KOPT-K1 (cell line): Measurements from ENCODE around the gene IL1RAP.

ENCODE experiments used
- H3K27ac ChIP-seq: fragments of 200-600 bp; sonication (generic); 2 replicates; pipeline ENCODE4 v1.5.1; 2016; ENCODE audit warnings: antibody characterized with exemption, mild to moderate bottlenecking, low read depth, low read length; ENCODE audit not compliant: poor library complexity, severe bottlenecking
- H3K36me3 ChIP-seq: fragments of 200-600 bp; sonication (generic); 2 replicates; pipeline ENCODE4 v1.5.1; 2017; ENCODE audit warnings: antibody characterized with exemption, mild to moderate bottlenecking, low read length, moderate library complexity; ENCODE audit not compliant: insufficient read depth
- H3K9me3 ChIP-seq: fragments of 200-600 bp; sonication (generic); 2 replicates; pipeline ENCODE4 v1.5.1; 2017; ENCODE audit warnings: antibody characterized with exemption, low read length, mild to moderate bottlenecking; ENCODE audit not compliant: insufficient read depth, poor library complexity, severe bottlenecking

IL1RAP gene

DNA sequence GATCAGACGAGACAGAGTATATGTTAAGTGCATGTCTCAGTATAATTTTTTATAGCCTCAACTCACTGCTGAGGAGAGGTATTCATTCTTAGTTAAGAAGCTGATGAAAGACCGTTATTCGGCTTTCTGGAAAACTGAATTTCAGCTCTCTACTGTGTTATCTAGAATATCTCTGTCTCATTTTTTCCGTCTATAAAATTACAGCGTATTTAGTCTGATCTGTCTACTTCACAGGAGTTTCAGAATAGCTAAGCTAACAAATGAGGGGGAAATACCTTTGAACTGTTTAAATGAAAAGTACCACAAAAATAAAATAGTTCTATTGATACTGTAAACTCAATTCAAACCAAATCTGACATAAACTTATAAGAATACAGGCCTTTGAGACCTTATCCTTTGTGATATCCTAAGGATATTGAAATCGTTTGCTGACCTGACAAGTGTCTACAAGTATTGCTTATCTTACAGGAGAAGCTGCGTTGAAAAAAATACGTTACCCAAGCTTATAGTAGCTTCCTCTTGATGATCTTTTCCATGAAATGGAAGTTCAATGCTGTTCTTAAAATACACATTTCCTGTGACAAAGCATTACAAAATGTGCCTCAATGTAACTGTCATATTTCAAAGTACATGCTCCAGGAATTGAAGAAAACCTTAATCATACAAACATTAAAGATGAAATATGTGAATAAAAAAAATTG is 104.6 kb downstream of the IL1RAP start:
- no peaks in the 10 kb centered on the region for H3K9me3 ChIP-seq
- no peaks in the 10 kb centered on the region for H3K36me3 ChIP-seq
- no peak overlapping the region for H3K27ac ChIP-seq

DNA sequence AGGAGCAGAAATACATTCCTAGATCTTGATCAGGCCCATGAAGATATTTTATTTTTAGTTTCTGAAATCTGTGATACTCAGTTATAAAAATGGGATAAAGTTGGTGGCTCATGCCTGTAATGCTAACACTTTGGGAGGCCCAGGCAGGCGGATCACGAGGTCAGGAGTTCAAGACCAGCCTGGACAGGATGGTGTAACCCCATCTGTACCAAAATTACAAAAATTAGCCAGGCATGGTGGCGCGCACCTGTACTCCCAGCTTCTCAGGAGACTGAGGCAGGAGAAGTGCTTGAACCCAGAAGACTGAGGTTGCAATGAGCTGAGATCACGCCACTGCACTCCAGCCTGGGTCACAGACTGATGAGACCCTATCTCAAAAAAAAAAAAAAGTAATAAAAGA is 105.5 kb downstream of the IL1RAP start:
- H3K9me3 ChIP-seq = no peaks in the 10 kb centered on the region
- no peak overlapping the region for H3K27ac ChIP-seq
- no peaks in the 10 kb centered on the region for H3K36me3 ChIP-seq

DNA sequence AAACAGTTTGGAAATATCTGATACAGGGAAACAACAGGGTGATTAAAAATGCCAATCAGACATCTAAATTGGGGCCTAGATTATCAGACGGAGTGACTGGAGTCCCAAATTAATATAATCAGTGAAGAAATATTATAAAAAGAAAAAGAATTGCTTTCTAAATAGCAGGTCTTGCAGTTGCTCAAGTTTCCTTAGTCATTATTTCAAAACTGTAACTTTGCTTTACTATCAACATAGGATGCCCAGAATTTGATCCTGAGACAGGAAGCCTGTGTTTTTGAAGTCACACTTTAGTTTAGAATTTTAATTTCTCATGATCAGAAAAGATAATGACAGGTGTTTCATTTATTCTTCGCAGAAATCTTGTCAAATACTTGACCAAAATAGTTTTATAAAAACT is 105.9 kb downstream of the IL1RAP start:
- Histone ChIP-seq H3K36me3 (no peaks in the 10 kb centered on the region), H3K27ac (no peak overlapping the region), H3K9me3 (no peaks in the 10 kb centered on the region)

DNA sequence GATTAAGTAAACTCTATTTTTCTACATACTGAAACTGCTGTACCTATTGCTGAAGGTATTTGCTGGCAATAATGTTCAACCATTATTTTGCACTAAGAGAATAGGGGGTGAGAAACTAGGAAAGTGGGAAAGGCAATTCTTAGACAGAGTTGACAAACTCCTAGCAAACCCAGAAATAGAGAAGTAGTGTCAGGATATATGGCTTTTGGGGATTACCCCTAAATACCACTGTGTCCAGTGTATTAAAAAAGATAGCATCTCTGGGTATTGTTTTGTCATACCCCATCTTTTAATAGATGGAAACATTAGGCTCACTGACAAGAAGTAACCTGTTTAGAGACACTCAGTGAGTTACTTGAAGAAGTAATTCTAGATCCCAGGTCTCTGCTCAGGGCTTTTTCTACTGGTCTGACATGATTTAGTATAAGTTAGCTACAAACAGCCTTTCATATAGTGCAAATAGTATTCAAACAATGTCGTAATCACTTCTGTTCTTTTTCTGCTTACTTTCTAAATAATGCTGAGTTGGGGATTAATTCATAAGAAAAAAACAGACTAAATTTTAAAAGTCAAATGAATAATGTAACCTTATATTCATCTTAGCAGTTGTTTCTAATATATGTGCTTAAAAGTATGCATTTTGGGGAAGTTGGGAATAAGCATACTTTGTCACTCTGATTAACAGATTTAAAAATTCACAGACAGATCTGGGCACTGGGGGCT is 107.2 kb downstream of the IL1RAP start:
- H3K27ac ChIP-seq = no peak overlapping the region

DNA sequence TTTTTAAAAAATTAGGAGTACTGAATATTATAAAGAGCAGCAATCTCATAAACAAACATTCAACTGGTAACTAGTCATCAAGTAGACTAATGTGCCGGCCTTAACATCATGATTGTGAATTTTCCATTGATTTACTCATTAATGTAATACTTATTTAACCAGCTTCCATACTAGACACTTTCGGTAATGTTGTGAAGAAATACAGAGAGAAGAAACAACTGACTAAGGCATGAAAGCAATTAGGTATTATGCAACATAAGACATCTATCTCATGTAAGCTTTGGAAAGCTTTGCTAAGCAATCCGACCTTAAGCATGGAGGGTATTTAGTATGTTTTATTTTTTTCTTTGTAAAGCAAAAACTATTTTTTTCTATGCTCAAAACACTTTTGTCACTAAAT is 108.0 kb downstream of the IL1RAP start:
- Histone ChIP-seq H3K9me3 (no peaks in the 10 kb centered on the region), H3K36me3 (no peaks in the 10 kb centered on the region), H3K27ac (no peak overlapping the region)

More for the DNA sequence above, 107.2 kb downstream of the IL1RAP start:
- no peaks in the 10 kb centered on the region for H3K9me3 ChIP-seq
- H3K36me3 ChIP-seq = no peaks in the 10 kb centered on the region

DNA sequence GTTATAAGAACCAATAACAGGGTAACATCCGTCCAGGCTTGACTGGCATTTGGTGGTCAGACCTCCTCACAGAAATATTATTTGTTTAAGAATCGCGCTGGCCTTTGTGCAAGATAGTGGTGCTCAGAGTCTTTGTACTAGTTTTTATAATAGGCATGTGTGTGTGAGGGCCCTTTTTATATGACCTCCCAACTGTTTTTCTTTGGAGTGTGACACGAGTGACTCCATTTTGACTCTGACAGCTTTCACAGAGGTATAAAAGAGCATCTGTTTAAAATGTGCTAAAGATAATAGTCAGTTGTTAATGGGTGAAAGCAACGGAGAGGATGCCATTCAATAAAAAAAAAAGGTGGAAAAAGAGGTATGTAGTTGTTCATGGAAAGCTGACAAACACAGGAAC is 110.4 kb downstream of the IL1RAP start:
- no peaks in the 10 kb centered on the region for H3K36me3 ChIP-seq
- no peaks in the 10 kb centered on the region for H3K9me3 ChIP-seq

DNA sequence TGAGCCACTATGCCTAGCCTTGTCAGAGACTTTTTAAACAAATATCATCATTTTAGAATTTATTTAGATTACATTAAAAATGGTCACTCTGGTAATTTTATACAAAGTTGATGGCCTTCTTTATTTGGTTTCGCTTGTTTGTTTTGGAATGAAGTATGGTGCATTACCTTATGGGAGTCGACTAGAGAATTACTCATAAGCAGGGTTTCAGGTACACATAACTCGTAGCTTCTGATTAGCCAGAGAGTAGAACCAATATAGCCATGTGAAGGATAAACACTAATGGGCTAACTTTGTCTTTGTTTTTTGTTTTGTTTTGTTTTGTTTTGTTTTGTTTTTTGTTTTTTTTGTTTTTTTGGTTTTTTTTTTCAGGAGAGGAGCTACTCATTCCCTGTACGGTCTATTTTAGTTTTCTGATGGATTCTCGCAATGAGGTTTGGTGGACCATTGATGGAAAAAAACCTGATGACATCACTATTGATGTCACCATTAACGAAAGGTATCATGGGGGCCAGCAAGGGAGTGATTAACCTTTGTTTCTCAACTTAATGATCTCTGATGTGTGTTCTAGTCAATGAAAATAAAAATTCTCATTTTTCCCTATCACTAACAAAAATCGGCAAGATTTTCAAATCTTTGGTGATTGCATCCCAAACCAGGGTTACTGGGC is 113.2 kb downstream of the IL1RAP start:
- Histone ChIP-seq H3K27ac (no peak overlapping the region), H3K36me3 (no peaks in the 10 kb centered on the region), H3K9me3 (no peaks in the 10 kb centered on the region)

More for the DNA sequence above, 110.4 kb downstream of the IL1RAP start:
- no peak overlapping the region for H3K27ac ChIP-seq

DNA sequence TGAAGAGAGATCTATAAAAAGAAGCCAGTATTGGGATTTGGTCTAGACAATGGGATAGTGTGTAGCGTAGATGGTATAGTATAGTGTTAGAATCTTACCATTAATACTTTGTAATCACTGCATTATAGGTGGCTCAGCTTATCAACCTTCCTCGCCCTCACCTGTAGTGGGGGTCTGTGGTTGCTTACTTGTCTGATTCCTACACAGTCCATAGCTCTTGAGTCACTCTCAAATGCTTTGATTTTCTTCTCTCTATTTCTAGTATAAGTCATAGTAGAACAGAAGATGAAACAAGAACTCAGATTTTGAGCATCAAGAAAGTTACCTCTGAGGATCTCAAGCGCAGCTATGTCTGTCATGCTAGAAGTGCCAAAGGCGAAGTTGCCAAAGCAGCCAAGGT is 115.2 kb downstream of the IL1RAP start:
- no peaks in the 10 kb centered on the region for H3K36me3 ChIP-seq
- H3K9me3 ChIP-seq = no peaks in the 10 kb centered on the region
- no peak overlapping the region for H3K27ac ChIP-seq

DNA sequence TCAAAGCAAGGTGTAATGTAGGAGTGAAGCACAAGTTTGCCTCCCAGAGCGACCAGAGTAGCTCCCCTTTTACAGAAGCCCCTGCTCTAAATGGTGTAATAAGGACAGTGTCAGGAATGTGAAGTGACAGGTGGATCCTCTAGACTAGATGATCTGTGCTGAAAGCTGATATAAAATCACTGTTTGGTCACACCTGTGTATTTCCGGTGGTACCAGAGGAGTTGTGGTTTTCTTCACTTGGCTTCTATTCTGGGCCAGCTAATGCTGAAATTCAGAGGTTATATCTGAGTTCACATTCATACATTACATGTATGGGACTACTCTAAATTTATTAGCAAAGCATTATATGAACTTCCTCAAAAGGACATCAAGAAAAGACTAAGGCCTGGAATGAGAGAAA is 117.4 kb downstream of the IL1RAP start:
- no peak overlapping the region for H3K27ac ChIP-seq
- H3K9me3 ChIP-seq = no peaks in the 10 kb centered on the region
- H3K36me3 ChIP-seq = no peaks in the 10 kb centered on the region

DNA sequence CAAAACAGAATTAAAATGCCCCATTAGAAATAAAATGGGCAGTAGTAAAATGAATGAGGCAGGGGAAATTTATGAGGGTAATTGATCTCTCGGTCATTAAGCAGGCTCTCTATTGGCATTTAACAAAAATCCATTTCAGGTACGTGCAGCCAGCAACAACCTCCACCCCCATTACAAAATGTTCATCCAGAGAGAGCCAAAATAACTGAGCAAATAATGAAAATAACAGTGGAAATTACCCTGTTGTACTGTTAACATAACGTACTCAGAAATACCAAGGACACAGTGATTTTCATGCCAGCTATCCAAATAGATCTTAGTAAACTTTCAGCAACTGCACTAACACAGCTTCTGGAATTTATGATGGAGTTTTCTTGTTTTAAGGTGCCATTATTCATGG is 127.7 kb downstream of the IL1RAP start:
- no peaks in the 10 kb centered on the region for H3K36me3 ChIP-seq
- no peaks in the 10 kb centered on the region for H3K9me3 ChIP-seq
- no peak overlapping the region for H3K27ac ChIP-seq

DNA sequence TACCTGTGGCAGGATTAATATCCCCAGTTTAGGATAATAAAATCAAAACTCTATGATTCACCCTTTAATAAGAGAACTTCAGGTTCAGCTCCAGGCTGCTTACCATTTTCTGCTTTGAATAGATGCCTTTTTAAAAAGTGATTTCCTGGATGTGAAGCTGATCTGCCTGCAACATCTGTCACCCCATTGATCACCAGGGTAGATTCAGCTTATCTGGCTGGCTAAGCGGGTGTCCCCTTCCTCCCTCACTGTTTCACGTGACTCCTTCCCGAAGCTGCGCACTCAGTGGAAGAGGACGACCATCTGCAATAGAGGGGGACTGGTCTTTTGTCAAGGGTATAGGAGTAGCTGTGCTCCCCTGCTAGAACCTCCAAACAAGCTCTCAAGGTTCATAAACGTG is 128.1 kb downstream of the IL1RAP start:
- H3K9me3 ChIP-seq = no peaks in the 10 kb centered on the region
- no peaks in the 10 kb centered on the region for H3K36me3 ChIP-seq
- no peak overlapping the region for H3K27ac ChIP-seq

DNA sequence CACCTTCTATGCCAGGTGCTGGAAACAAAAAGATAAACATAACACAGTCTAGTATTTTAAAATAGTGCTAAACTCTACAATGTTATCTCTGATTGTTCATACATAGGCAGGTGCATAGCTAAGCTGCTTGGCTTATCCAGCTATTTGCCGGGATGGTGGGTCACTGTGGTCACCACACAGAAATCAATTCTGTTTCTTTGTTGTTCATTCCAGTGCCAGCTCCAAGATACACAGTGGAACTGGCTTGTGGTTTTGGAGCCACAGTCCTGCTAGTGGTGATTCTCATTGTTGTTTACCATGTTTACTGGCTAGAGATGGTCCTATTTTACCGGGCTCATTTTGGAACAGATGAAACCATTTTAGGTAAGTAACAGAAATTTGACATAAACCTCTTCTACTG is 130.2 kb downstream of the IL1RAP start:
- H3K27ac ChIP-seq = no peak overlapping the region
- no peaks in the 10 kb centered on the region for H3K36me3 ChIP-seq
- no peaks in the 10 kb centered on the region for H3K9me3 ChIP-seq

DNA sequence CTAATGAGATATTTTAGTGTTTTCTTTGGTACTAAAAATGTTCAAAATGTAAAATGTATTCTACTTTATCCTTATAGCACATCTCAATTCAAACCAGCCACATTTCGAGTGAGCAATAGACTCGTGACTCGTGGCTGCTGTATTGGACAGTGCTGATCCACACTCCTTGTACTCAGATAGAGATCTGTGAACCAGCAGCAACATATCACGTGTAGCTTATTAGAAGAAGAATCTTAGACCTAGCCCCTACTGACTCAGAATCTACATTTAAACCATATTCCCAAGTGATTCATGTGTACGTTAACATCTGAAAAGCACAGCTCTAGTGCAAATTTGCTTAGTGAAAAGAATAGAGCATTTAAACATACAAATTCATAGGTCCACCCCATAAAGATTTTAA is 130.9 kb downstream of the IL1RAP start:
- Histone ChIP-seq H3K9me3 (no peaks in the 10 kb centered on the region), H3K36me3 (no peaks in the 10 kb centered on the region), H3K27ac (no peak overlapping the region)

DNA sequence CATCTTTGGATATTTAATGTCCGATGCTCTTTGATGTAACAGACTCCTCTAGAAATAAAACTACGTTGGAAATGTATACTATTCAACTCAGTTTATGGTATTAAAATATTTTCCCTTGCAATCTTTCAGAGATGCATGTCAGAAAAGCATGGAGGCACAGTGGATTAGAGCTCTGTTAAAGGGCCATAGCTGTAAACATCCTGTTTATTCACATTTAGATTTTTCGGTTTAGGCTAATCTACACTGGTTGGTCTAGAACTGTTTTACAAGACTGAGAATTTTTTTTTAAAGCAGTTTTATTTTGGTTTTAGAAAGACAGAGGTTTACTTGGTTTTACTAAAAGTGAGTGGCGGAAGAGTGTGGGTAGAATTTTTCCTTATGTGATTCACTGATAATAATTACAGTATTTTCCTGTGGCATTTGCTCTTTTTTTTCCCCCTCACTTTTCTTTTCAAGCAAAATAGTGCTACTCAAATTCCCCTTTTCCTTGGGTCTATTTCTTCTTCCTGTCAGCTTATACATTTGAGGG is 132.1 kb downstream of the IL1RAP start:
- no peaks in the 10 kb centered on the region for H3K9me3 ChIP-seq
- H3K27ac ChIP-seq = no peak overlapping the region
- H3K36me3 ChIP-seq = no peaks in the 10 kb centered on the region

DNA sequence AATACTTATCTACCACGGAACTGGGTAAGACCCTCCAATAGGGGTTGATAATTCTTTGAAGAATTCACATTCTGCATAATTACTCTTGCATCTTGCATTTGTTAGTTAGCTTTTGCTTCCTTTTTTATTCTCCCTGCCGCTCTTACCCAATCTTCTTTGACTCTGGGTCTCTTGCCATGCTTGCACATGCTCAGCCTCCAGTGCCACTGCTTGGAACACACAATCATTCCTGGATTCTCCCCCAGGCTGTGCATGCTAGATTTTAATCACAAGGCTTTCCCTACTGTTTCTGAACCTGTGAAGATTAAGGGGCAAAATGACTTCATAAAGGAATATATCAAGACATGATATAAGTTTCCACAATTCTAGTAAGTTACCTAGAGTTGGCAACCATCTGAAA is 133.1 kb downstream of the IL1RAP start:
- Histone ChIP-seq H3K36me3 (no peaks in the 10 kb centered on the region), H3K9me3 (no peaks in the 10 kb centered on the region), H3K27ac (no peak overlapping the region)
